ENCODE results near the gene ADCY5.

DNA sequence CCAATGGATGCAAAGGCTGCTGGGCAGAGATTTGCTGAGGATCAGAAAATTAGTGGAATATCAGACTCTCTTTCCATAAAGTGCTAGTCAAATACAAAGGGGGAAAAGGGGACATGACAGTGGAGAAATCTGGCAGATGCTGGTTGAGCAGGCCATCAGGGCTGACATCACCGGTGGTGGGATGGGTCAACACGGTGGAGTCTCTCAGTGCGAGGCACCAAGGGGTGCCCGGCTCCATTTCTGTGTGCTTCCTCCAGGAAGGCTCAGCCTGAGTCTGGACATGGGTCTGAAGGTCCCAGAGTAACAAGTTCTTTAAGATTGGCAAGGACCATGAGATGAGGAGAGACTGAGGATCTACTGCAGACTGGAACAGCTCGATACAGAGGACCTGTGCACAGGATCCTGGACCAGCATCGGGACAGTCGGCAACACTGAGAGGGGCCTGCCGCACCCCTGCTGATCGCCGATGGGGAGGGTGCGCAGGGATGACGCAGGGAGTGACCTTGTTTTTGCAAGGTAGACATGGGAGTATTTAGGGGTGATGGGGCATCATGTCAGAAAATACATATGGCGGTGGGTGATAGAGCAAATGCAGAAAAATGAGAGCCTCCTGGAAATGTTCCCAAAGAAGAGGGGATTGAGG, 154.5 kb downstream of the ADCY5 start:
- TF ChIP-seq EP300 (IDR thresholded peaks at IDR 0.05) (no peak), CTCF (IDR thresholded peaks at IDR 0.05) (no peak), POLR2A (IDR thresholded peaks at IDR 0.05) (no peak)
